ENCODE results near the gene SYPL1.

DNA sequence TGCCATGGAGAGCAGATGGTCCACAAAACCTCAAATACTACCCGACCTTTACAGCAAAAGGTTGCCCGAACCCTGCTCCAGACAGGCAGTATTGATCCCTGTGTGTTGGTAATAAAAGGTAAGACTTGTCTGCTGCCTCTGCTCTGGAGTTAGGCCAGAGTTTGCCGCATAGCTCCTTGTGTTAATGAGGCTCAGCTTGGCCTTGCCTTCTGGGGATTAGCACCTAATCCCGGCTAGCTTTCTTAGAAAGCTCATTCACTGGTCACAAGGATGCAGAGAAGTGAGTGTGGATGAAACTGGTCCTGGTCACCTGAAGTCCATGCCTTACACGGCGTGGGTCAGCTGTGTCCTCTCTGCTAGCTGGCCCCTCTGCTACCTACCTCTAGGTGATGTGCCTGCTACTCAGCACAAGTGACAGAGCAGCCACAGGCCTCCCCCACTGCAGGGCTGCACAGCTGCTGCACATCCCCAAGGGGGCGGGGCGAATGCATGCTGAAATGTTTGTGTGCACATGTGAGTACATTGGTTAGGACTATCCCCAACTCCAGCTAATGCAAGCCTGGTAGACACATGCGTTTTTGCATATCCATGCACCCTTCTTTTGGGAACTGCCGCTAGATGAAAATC lies 31.7 kb upstream of the SYPL1 start:
- no peak for TF ChIP-seq POLR2AphosphoS5 (IDR thresholded peaks at IDR 0.05; ENCODE audit: low read depth, low read length)
- no peak for TF ChIP-seq SIN3A (IDR thresholded peaks at IDR 0.05; ENCODE audit: borderline replicate concordance, insufficient read depth, low read length)
- no peak for TF ChIP-seq FOXP2 (optimal IDR thresholded peaks at IDR 0.05; ENCODE audit: borderline replicate concordance, extremely low read depth, extremely low read length, insufficient read depth)
- TF ChIP-seq, protein P1, sequence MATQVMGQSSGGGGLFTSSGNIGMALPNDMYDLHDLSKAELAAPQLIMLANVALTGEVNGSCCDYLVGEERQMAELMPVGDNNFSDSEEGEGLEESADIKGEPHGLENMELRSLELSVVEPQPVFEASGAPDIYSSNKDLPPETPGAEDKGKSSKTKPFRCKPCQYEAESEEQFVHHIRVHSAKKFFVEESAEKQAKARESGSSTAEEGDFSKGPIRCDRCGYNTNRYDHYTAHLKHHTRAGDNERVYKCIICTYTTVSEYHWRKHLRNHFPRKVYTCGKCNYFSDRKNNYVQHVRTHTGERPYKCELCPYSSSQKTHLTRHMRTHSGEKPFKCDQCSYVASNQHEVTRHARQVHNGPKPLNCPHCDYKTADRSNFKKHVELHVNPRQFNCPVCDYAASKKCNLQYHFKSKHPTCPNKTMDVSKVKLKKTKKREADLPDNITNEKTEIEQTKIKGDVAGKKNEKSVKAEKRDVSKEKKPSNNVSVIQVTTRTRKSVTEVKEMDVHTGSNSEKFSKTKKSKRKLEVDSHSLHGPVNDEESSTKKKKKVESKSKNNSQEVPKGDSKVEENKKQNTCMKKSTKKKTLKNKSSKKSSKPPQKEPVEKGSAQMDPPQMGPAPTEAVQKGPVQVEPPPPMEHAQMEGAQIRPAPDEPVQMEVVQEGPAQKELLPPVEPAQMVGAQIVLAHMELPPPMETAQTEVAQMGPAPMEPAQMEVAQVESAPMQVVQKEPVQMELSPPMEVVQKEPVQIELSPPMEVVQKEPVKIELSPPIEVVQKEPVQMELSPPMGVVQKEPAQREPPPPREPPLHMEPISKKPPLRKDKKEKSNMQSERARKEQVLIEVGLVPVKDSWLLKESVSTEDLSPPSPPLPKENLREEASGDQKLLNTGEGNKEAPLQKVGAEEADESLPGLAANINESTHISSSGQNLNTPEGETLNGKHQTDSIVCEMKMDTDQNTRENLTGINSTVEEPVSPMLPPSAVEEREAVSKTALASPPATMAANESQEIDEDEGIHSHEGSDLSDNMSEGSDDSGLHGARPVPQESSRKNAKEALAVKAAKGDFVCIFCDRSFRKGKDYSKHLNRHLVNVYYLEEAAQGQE (IDR thresholded peaks at IDR 0.05; ENCODE audit: insufficient read depth in 1 of 2, low read depth in 2 of 2, low read length in 2 of 2), result no peak

All from PFSK-1 (cell line).